IPS DF 6.9 (cell line): Measurements from ENCODE around the gene ADCY2.

Source experiments
- DNase-seq: peaks from one replicate; pipeline ENCODE4 v3.0.0-alpha.2; 2013; ENCODE audit warnings: low read depth, low spot score
- H3K27ac ChIP-seq: one replicate; pipeline ENCODE4 v1.5.1; 2013; ENCODE audit warnings: low read length, control low read depth
- H3K27me3 ChIP-seq: 2 replicates; pipeline ENCODE4 v1.6.1; 2013; ENCODE audit warnings: mild to moderate bottlenecking, low read length; ENCODE audit not compliant: control insufficient read depth, insufficient read depth
- H3K36me3 ChIP-seq: 2 replicates; pipeline ENCODE4 v1.6.1; 2013; ENCODE audit warnings: low read length; ENCODE audit not compliant: control insufficient read depth, insufficient read depth
- H3K4me1 ChIP-seq: 2 replicates; pipeline ENCODE4 v1.6.1; 2013; ENCODE audit warnings: low read length; ENCODE audit not compliant: control insufficient read depth, insufficient read depth
- H3K4me3 ChIP-seq: 2 replicates; pipeline ENCODE4 v1.5.1; 2013; ENCODE audit warnings: mild to moderate bottlenecking, low read length
- H3K9me3 ChIP-seq: 2 replicates; pipeline ENCODE4 v1.6.1; 2013; ENCODE audit warnings: low read length, inconsistent platforms; ENCODE audit not compliant: control insufficient read depth, insufficient read depth
- WGBS: extraction: QIAGEN DNeasy Blood & Tissue Kit; methylation state at CpG from one replicate; pipeline ENCODE4 v1.1.7; 2013; ENCODE audit warnings: mixed read lengths, missing lambda C conversion rate; ENCODE audit not compliant: insufficient read length, insufficient coverage; 5-methylcytosine and 5-hydroxymethylcytosine counted together

Gene ADCY2

DNA sequence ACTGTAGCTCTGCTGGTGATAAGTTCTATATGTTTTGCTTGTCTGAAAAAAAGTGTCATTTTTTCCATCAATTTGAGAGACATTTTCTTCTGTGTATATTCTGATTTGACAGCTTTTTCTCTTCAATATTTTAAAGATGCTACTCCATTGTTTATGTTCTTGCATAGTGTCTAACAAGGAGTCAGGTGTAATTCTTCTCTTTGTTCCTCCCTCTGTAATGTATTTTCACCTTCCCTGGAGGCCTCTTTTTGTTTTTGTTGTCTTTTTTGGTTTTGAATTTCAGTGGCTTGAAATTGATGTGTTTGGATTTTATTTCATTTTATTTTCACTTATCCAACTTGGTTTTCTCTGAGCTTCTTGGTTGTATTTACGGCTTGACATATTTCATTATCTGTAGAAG, 75.8 kb downstream of the ADCY2 start:
- Histone ChIP-seq H3K36me3 (no peaks in the 10 kb centered on the region), H3K9me3 (no peaks in the 10 kb centered on the region), H3K27me3 (no peaks in the 10 kb centered on the region), H3K27ac (no peak overlapping the region), H3K4me1 (peaks cover 5% of the 10 kb centered on the region), H3K4me3 (no peak overlapping the region)
- no CpG with 5 or more reads among the region's 1 CpG for WGBS
- no peak for DNase-seq

DNA sequence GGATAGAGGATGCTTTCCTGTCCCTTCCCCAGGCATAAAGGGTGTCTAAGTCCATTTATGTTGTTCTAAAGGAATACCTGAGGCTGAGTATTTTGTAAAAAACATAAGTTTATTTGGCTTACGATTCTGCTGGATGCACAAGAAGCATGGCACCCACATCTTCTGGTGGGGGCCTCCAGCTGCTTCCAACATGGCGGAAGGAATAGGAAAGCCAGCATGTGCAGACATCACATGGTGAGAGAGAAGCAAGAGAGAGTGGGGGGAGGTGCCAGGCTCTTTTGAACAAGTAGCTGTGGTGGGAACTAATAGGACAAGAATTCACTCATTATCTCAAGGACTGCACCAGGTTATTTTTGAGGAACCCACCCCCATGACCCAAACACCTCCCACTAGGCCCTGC, 77.2 kb downstream of the ADCY2 start:
- Histone ChIP-seq H3K9me3 (no peaks in the 10 kb centered on the region), H3K27me3 (no peaks in the 10 kb centered on the region), H3K36me3 (no peaks in the 10 kb centered on the region), H3K27ac (no peak overlapping the region), H3K4me3 (no peak overlapping the region), H3K4me1 (peaks cover 4% of the 10 kb centered on the region)
- no peak for DNase-seq
- WGBS, result no CpG with 5 or more reads among the region's 2 CpGs

DNA sequence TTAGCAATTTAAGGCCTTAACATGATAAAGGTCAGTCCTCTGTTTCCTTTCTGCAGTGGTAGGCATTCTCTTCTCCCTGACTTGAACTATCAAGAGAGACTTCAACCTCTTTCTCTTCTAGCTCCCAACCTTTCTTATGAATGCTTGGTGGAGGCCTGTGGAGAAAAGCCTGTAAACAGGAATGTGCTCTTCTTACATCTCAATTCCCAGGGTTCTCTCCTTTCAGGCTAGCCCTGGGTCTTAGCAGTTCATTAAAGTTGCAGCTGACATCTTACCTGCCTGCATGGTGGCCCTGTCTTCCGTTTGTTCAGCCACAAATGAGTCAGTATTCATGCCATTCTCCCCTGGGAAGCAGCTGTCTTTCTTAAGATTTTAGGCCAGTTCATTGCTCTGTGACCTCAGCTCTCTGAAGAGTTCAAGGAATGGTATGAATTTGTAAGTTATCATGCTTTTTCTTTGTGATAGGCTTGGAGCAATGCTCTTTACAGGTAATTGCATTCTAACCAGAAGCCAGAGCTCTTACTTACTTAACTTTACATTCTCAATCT, 77.8 kb downstream of the ADCY2 start:
- peak; percentile 43 for DNase-seq
- no peaks in the 10 kb centered on the region for H3K27me3 ChIP-seq
- no peaks in the 10 kb centered on the region for H3K9me3 ChIP-seq
- no peak overlapping the region for H3K4me3 ChIP-seq
- H3K27ac ChIP-seq, result no peak overlapping the region
- WGBS, result no CpG with 5 or more reads among the region's 1 CpG
- H3K4me1 ChIP-seq, result peaks cover 4% of the 10 kb centered on the region
- no peaks in the 10 kb centered on the region for H3K36me3 ChIP-seq

DNA sequence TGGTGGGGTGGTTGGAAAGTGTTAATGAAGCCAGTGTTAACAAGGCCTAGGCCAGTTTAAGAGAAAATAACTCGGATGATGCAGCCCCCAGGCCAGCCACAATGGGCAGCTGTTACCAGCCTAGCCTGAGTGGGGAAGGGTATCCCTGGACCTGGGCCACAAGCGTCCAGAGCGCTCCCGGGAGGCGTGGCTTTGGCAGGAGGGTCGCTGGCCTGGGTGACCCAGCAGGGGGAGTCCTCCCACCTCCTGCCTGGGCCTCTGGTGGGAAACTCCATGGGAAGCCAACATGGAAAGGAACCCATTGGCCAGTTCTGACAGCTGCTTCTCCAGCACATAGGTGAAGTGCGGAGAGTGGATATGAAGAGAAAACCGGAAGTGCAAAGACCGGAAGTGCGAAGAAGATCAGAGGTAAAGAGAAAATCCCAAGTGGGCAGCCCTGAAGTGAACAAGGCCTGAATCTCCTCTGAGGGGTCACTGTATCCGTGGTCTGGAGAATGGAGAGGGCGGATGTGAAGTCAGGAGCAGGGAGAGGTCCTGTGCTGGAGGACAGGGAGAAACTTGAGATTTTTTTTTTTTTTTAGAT, 79.0 kb downstream of the ADCY2 start:
- Histone ChIP-seq H3K4me3 (no peak overlapping the region), H3K9me3 (no peaks in the 10 kb centered on the region), H3K4me1 (peaks cover 4% of the 10 kb centered on the region), H3K27ac (no peak overlapping the region), H3K27me3 (no peaks in the 10 kb centered on the region), H3K36me3 (no peaks in the 10 kb centered on the region)
- no CpG with 5 or more reads among the region's 12 CpGs for WGBS
- no peak for DNase-seq

DNA sequence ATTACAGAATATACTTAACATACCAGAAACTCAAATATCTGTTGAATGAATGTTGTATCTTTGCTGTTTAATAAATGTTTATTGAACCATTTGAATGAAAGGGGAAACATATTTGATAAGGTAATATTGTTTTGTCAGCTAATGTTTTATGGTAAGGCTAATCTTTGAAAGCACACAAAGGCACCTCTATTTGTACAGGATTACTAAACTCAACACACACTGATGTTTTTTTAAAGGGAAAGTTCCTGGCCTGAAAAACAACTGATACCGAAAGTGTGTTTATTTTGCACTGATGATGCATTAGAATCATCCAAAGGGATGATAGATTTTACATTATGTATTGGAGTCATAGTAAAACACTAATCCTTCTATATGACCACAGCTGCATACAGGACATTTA, 82.5 kb downstream of the ADCY2 start:
- H3K27me3 ChIP-seq, result no peaks in the 10 kb centered on the region
- no peak overlapping the region for H3K27ac ChIP-seq
- WGBS, result no CpG with 5 or more reads among the region's 1 CpG
- no peak overlapping the region for H3K4me3 ChIP-seq
- no peaks in the 10 kb centered on the region; the same call in 1 of the 2 replicates for H3K36me3 ChIP-seq
- H3K4me1 ChIP-seq, result peaks cover 4% of the 10 kb centered on the region
- DNase-seq, result no peak
- H3K9me3 ChIP-seq, result no peaks in the 10 kb centered on the region

DNA sequence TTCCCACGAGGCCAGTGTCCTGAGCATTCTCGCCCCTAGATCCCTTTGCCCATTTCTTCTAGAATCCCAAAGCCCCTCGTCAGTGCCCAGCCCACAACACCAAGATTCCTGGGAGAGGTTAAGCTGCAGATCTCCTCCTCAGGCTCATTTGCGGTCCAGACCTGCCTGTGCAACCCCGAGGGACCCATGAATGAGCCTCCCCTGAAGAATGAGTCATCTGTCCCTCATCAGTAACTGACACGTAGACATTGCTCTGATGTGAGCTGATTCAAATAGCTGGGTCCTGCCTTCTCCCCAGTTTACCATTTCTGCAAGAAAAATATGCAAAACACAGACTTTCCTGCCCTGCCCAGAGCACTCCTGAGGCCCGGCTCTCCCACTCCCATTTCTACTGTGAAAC, 92.8 kb downstream of the ADCY2 start:
- Histone ChIP-seq H3K4me1 (peaks cover 7% of the 10 kb centered on the region), H3K9me3 (no peaks in the 10 kb centered on the region), H3K27me3 (no peaks in the 10 kb centered on the region), H3K27ac (no peak overlapping the region), H3K4me3 (no peak overlapping the region), H3K36me3 (no peaks in the 10 kb centered on the region)
- no peak for DNase-seq
- WGBS, result no CpG with 5 or more reads among the region's 7 CpGs

DNA sequence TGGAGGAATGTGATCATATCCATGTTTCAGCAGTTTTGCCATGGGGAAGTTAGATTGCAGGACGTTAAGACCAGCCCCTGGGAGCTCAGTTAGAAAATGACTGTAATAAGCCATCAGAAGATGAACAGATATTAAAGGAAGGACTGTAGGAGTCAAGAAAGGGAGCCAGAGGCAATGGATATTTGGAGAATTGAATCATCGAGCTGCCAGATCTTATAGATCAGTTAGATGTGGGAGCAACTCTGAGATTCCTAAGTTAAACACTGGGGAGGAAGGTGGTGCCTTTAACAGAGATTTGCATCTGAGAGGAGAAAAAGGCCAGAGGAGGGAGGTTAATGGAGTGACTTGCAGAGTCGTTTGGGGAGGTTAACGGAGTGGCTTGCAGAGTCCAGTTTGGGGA, 96.4 kb downstream of the ADCY2 start:
- peaks cover 9% of the 10 kb centered on the region for H3K4me1 ChIP-seq
- H3K27ac ChIP-seq, result no peak overlapping the region
- H3K27me3 ChIP-seq, result no peaks in the 10 kb centered on the region
- no peaks in the 10 kb centered on the region for H3K9me3 ChIP-seq
- no peaks in the 10 kb centered on the region for H3K36me3 ChIP-seq
- no peak overlapping the region for H3K4me3 ChIP-seq
- no peak for DNase-seq
- WGBS, result no CpG with 5 or more reads among the region's 4 CpGs

DNA sequence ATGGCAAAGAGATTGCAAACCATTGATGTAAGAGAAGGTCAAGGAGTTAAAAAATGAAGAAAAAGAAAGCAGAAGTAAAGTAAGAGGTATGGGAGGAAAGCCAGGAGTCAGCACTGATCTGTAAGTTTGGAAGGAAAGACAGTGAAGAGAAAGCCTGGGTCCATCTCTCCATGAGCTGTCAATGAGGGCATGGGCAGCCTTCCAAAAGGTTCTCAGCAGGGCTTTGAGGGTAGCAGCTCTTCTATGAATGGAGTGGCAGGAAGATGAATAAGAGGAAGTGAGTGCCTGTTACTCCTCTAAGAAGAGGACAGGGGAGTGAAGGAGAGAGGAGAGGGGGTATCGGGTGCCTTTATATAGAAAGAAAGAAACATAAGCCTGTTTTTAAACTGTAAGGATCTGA, 97.1 kb downstream of the ADCY2 start:
- Histone ChIP-seq H3K9me3 (no peaks in the 10 kb centered on the region), H3K4me3 (no peak overlapping the region), H3K27me3 (no peaks in the 10 kb centered on the region), H3K4me1 (peaks cover 9% of the 10 kb centered on the region), H3K27ac (no peak overlapping the region), H3K36me3 (no peaks in the 10 kb centered on the region)
- DNase-seq, result no peak
- no CpG with 5 or more reads among the region's 1 CpG for WGBS

DNA sequence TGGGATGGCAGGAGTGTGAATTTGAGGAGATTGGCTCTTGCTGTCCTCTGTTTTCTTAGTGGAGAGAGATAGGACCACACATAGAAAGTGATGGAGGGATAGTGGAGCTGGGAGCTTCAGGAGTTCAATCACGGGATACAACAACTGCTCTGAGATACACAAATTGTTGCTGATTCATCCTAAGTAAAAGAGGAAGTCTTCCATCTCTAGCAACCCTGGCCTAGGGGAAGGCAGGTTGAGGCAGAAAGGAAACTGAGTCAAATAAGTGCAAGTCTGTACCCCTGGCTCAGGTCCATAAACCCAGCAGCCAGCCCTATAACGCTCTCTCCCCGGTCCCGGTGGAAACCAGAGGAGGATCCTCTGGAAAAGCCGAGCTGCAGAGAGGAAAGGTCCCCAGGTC, 97.7 kb downstream of the ADCY2 start:
- no peak overlapping the region for H3K27ac ChIP-seq
- H3K9me3 ChIP-seq, result no peaks in the 10 kb centered on the region
- no peaks in the 10 kb centered on the region for H3K27me3 ChIP-seq
- no peak overlapping the region for H3K4me3 ChIP-seq
- no peak for DNase-seq
- WGBS, result no CpG with 5 or more reads among the region's 5 CpGs
- H3K36me3 ChIP-seq, result no peaks in the 10 kb centered on the region
- H3K4me1 ChIP-seq, result peaks cover 9% of the 10 kb centered on the region

DNA sequence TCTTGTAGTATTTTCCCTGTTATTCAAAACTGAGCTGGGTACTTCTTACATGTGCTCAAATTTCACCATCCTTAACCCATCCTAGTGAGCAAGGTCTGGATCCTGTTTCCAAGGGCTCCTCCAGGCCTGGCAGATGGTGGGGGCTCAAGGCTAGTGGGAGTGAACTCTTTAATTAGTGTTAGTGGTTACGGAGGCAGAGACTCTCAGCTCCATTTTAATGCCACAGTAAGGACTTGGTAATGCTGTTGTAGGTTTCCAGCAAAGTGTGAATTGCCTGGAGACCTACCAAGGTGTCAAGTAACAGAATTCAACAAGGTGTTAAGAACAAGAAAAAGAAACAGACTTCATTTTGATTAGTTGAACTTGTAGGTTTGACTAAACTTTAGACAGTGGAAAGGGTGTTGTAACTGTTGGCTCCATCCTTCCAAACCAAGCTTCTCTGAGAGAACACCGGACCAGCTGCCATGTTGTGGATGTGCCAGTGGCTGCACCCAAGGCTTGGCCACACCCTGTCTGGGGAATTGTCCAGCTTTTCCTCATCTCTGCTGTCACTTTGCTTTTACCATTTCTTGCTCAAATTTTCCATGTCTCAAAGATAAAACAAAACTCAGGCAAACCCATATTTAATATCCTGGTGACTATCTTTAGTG, 98.7 kb downstream of the ADCY2 start:
- no peak overlapping the region for H3K4me3 ChIP-seq
- no CpG with 5 or more reads among the region's 2 CpGs for WGBS
- no peak for DNase-seq
- no peak overlapping the region for H3K27ac ChIP-seq
- H3K27me3 ChIP-seq, result no peaks in the 10 kb centered on the region
- H3K9me3 ChIP-seq, result no peaks in the 10 kb centered on the region
- no peaks in the 10 kb centered on the region for H3K36me3 ChIP-seq
- peaks cover 9% of the 10 kb centered on the region for H3K4me1 ChIP-seq

DNA sequence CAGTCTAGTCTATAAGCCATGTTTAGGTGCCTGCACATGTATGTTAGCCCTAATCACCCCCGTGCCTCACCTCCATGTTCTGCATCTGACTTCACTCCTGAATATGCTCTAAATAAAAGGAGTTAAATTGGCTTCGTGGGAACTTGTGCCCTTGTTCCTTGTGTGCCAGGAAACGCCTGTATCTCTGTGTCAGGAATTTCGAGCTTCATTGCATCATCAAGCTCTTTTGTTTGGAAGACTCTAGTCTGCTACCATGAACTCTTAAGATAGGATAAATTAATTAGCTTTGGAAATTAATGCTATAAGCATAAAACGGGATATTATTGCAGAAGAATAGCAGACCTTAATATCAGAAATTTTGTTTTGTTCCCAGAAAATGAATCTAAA, 99.2 kb downstream of the ADCY2 start:
- Histone ChIP-seq H3K4me3 (no peak overlapping the region), H3K4me1 (peaks cover 9% of the 10 kb centered on the region), H3K27me3 (no peaks in the 10 kb centered on the region), H3K27ac (no peak overlapping the region), H3K36me3 (no peaks in the 10 kb centered on the region), H3K9me3 (no peaks in the 10 kb centered on the region)
- WGBS, result no CpG with 5 or more reads among the region's 5 CpGs
- DNase-seq, result no peak
